GM03348 (cell line): ENCODE measurements around the gene TMEM260.

Experiments used
- DNase-seq: peaks from one replicate; pipeline ENCODE4 v3.0.0; 2012; ENCODE audit warnings: low spot score

TMEM260 gene

DNA sequence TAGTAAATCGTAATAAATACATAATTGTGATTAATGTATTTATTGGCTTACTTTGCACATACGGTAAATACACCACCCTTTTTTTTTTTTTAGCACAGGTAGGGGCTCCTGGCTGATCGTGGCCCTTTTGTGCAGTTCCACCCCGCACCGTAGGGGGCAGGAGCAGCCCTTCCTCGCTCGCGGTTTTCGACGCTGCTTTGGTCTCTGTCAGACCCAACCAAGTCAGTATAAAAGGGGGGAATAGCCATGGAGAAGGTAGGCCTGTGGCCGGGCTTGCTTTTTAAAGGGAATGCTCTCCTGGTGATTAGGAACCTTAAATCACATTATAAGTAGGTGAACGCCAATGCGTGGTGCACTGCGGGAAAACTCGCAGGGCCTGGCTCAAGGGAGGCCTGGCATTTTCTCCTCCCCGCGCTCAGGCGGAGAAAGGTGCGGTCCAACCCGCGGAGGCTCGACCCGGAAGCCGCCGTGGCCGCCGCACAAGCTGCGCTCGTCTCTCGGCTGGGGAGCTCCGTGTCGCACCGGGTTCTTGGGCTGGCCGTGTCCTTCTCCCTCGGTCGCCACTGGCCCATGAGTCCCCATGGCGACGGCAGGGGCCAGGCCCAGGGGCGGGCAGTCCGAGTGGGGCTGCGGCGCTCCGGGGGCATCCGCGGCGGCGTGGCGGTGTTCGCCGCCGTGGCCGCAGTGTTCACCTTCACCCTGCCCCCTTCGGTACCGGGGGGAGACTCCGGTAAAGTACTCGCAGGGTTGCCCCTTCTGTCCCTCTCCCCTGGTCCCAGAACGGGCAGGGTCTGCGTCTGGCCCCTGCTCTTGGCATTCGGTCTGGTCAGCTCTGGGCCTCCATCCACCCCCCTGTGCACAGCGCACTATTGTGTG is at the start of gene TMEM260:
Gene TMEM260 (plus strand): TSS at position 454 of the 876 bp plus-strand sequence. CDS start 117 bp downstream, at position 571.
- DNase-seq: peak; percentile 95

DNA sequence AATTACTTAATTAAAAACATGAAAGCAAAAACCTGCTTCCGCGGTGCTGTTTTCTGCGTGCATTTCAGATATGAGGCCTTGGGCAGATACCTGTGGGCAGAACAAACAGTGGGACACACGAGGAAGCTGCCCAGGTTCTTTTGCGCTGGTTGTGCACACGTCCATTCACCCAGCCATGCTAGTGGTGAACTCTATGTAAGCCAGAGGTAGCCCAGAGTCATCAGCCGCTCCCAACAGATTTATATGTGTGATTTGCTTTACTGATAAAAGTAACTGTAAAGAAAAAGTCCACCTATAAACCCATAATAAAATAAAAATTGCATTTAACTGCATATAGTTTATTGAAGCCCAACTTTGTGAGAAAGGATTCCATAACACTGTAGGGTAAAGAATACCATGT is 47.1 kb upstream of the TMEM260 start:
- no peak for DNase-seq

DNA sequence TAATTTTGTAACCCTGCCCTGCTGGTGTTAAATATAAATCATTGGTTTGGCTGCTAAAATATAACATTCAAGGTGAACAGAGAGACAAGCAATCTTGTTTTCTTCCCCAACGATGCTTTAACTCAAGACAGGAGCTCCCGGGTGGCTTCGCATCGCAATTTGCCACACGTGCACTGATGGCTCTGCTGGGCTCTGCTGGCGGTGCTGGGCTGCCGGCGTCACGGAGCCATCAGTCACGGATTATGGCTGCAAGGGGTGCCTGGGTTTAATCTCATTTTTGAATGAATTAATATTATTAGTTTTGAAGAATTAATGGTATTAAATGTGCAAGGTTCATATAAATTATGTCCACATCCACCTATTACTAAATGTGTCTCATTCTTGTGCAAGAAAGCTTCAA is 44.9 kb upstream of the TMEM260 start:
- DNase-seq: no peak

DNA sequence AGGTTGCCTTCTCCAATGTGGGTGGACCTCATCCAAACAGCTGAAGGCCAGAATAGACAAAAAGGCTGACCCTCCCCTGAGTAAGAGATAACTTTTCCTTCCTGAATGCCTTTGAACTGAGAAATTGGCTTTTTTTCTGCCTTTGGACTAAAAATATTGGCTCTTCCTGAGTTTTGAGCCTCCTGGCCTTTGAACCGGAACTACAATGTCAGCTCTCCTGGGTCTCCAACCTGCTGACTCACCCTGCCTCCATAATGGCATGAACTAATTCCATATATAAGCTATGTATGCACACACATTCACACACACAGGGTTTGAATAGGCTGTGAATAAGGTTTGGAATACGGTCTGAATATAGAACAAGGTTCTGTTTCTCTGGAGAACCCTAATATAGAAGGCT is 39.7 kb upstream of the TMEM260 start:
- DNase-seq: no peak

DNA sequence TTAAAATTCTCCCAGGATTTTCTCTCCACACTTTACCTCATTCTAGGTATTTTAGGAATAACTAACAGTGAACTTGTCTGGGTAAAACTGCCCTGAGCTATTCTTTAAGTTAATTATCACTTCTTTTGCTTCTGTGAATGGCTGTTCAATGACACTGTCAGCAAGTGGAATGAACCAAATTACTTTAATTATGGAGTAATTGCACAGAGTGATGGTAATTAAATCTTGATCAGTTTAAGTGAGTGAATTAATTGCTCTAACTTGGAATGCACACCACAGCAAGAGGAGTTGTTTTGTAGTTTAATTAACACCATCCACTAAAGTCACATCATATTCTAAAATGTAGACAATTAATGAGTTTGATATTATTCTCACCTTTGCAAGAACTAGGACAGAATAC is 36.2 kb upstream of the TMEM260 start:
- no peak for DNase-seq

DNA sequence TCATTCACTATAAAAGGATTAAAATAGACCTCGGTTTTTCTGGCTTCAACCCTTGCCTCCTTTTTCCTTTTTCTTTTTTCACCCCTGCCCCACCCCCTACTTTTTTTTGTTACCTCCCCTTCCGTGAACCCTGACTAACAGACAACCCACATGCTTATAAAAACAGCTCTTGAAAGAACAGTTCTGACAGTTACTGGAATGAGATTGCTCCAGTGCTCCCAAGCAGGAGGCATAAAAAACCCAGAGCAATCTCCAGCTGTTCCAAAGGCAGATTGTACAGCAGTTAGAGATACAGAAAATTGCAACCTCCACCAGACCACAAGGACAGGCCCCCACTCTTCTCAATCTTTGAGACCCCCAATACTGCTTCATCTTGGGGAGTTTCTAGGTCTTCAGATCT is 29.9 kb upstream of the TMEM260 start:
- no peak for DNase-seq

DNA sequence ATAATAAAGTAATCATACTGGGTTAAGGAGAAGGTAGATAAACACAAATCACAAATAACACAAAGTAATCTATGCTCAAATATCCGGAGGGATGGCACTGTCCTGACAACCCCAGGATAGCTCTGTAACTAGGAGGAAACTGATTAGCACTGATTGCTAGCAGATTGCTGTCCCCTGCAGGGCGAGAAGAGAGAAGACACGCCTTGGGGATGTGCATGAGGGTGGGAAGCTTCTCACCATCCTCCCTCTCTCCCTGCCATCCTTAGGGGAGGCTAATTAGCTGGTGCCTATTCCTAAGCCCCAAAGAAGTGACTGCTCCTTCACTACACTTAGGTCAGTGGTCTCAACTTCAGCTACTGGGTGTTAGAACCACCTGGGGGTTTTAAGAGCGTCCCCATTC is 27.0 kb upstream of the TMEM260 start:
- no peak for DNase-seq

DNA sequence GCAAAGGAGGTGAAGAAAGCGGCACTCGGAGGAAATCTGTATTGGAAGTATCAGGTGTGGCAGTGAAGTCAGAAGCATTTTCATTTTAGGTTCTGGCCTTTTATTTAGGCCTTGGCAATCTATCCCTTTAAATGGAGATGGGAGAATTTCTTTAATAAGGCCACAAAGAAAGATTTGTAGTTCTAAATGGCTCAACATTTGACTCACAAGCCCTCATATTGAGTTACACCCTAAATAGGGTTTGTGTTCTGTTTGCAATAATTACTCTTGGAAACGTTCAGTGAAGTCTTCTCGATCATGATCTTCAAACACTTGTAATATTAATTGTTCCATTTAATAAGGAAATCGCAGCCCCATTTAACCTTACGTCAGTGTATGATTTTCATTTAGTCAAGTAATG is 25.3 kb upstream of the TMEM260 start:
- DNase-seq: no peak

DNA sequence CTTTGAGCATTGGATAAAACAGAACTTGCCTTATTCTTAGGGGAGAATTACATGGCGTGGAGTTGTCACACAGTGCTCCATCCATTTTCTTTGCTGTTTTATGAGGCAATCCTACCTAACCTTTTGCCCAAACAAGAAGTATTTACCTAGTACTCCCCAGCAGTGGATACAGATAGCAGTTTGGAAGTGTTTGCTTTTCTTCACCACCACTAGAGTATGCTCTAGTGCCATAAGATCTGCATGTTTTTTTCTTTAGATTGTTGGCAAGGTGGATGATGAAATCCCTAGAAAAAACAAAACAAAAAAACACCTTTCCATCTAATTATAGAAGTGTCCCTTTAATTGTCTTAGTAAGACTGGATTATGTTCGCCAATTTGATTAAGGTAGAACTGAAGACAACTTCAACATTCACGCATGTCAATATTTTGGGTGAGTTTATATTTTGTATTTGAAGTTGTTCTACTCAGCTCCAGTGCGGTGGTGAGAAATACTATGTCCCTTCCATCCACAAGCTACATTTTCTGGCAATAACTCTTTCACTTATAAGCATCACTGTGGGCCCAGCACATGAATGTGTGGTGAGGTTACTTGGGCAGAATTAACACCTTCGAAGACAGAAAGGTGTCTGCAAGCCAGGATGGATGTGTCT is 23.6 kb upstream of the TMEM260 start:
- DNase-seq: peak; percentile 40

DNA sequence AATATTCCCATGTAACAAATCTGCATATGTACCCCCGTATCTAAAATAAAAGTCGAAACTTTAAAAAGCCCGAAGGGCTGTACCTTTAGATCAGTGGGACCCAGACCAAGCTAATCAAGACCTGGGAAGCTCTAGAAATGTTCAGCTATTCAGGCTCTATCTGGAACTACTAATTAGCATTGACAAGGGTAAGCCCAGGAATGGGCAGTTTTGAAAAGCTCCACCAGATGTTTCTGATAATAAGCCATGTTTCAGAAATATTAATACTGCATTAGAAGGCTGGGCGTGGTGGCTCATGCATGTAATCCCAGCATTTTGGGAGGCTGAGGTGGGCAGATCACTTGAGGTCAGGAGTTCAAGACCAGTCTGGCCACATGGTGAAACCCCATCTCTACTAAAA is 20.4 kb upstream of the TMEM260 start:
- DNase-seq: no peak

DNA sequence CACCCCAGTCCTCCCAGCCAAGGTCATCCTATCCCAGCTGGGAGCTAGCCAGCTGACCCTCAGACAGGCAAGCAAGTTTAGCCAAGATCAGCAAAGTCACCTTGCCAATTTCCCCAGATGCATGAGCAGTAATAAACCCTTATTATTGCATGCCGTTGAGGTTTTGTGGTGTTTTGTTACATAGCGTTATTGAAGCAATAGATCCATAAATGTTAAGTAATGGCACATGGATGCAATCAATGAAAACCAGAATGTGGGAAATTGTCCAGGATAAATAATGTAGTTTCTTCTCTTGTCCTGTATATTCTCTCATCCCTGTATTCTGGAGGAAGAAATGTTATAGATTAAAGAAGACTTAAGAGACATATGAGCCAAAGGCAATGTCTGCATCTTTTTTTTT is 18.0 kb upstream of the TMEM260 start:
- DNase-seq: peak; percentile 5

DNA sequence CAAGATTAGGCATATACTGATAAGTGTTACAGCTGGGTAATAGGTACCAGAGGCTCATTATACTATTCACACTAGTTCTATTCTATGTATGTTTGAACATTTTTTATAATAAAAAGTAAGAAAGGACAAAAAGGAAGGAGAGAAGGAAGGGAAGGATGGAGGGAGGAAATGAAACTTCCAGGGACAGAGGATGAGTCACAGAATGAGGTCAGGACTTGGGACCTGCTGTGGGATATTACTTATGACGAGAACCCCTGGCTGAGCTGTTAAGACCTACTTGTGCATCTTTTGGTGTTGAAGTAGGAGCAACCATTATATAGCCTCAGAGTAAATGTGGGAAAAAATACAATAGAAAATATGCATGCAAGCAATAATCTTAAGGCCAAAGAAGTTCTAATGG is 16.7 kb upstream of the TMEM260 start:
- no peak for DNase-seq

DNA sequence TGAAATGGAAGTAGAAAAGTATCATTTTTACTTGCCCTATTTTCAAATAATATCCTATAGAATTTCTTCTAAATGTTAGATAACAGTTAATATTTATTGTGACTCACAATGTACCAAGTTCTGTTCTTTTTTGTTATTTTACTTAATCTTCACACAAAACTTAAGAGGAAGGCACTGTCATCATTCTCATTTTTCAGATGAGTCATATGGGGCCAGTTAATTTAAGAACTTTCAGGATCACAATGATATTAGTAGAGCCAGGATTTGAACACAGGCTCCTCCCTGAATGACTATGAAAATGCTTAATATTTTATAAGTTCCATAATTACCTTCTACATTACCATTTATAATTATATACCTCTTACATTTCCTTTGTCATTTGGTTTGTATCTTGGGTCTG is 10.4 kb upstream of the TMEM260 start:
- no peak for DNase-seq

DNA sequence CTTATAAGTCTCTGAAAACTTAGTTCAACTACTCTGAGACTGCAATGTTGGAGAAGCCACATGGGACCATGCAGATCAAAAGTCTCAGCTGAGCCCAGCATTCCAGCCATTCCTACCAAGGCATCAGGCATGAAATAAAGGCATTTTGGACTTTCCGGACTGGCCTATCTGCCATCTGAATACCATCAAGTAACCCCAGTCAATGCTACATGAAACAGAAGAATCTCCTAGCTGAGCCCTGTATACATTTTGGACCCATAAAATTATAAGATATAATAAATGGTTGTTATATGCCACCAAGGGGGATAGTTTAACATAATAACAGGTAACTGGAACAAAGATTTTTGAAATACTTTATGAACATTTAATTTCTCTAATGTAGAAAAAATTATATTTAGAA is 9.3 kb upstream of the TMEM260 start:
- DNase-seq: no peak

DNA sequence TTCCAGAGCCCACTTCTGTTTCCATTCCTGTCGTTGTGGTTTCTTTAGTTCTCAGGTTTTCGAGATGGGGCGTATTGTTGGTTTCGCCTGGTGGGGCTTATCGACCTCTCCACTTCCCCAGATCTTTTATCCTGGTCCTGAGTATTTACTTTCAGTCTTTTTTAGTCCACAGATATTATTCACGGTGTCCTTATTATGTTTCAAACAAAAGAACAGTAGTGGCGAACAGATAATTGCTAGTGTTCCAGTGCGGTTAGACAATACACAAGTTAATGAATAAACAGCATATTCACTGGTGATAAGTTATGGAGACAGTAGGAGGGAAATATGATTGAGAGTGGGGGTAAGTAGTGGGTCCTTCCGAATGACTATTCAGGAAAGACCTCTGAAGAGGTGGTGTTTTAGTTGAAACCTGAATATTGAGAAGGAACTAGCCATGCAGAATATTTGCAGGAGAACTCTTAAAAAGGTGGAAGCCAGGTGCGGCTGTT is 668 bp downstream of the TMEM260 start:
- no peak for DNase-seq

DNA sequence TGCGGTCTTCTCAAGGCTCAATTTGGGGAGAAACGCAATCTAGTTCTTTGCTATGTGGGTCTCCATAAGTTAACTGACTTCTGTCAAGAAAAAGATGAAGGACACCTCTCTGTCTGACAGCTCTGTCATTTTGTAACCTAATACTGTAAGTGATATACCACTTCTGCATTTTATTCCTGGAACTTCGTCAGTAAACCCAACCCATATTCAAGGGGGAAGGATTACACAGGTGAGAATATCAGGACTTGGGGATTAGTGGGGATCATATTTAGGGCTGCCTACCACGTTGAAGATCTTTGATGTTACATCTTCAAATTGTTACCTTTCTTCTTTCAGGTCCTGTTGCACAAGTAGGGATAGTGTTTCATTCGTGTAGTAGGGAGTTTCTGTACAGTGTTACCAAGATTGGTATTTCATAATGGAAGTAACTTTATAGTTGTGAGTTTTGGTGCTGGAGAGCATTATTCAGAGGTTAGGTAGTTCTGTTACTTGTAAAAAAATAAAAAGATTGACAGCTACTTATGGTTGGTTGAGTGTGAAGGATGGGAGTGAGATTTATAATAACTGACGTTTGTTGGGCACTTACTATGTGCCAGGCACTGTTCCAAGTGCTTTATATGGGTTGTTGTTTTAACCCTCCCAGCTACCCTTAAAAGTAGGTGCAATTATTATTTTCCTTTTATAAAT is 1.6 kb downstream of the TMEM260 start:
- DNase-seq: no peak

DNA sequence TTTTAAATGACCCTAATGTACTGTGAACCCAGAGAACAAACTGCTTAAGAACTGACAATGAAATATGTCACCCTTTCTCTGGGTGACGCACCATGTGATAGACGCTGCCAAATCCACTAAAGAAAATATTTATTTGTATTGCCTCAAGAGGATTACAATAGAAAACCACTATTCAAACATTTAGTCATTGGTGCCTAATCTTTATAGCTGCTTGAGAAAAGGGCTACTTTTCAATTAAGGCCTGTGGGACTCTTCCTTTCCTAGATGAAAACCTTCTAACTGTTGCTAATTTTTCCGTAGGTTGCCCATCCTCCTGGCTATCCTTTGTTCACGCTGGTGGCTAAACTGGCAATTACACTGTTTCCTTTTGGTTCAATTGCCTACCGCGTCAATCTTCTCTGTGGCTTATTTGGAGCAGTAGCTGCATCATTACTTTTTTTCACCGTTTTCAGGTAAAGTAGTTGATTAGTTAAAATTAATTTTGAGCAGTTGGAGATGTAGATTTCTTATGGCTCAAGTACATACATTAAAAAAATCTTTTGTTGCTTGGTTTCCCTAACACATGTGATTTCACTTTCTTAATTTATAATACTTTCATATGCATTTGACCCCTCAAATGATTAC is 6.0 kb downstream of the TMEM260 start:
- DNase-seq: no peak

DNA sequence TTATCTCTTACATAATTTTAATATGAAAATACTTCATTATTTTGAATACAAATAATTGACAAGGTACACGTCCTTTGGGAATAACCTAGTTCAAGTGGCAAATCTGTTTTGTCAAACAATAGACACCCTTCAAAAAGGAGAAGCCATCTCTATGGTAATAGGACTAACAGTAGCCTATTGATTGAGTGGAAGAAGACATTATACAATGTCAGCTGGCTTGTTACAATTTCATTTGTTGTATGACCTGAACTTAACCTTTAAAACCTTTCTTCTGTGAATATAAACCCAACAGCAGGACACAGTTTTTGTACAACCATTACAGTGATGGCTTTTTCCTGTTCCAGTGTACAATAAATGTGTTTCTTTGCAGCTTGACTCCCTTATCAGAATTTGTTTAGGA is 8.1 kb downstream of the TMEM260 start:
- DNase-seq: no peak

DNA sequence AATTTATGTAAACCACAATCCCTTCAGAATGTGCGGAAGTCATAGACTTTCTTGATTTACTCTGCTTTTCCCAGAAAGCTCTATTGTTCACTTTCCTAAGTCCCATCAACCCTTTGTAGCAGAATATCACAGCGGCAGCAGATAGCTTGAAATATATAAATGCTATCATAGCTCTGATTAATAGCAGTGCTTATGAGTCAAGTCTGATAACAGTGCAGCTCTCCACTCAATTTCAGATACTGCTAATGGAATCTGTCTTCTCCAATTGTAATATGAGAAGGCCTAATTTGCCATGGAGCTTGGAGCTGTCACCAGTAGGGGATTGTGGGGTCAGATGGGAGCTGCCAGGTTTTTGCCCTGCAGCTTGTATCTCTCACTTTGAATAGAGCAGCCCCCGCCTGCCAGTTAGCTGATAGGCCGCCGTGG is 10.9 kb downstream of the TMEM260 start:
- DNase-seq: no peak

DNA sequence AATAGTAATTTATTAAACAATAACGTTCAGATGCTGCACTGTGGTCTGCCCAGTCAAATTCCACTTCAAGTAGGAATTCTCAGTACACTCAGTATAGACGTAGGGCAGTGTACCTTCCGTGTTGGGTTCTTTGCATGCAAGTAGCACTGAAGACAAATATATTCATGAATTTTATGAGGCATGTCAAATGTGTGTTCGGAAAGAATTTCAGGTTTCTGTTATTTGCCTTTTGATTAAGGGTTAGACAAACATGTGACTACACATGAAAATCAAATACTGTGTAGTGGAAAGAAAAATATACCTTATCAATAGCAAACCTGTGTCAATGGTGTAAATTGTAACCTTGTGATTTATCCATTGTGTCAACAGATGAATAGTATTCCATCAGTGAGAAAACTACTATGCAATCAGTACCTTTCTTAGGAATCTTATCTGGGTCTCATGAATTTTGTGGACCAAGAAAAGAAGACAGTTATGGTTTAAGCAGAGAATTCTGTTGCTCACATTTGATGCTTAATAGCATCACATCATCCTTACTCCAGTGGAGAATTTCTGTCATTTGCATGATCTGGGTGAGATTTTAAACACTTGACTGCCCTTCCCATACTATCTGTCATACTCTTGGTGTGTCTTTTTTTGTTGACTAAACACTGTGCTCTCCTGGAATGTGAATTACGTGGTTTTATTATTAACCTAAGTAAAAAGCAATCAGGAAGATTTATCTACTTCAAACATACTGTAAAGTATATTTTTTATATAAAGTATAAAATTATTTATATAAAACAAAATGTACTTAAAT is 13.3 kb downstream of the TMEM260 start:
- DNase-seq: no peak

DNA sequence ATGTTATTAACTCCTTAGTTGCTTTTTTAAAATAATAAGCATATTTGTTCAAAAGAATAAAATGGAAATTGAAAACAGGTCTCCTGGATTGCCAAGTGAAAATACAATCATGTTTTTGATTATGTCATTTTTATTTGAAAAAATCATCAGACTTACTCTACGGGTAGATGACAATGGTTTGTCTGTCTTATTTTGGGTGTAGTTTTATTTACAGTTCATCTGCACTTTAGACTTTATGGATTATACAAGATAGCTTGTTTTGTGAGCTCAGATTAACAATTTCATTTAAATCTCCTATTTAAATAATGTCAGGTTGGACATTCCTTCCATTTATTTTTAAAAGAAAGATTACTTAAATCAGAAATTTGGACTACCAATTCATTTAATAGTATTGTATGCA is 14.8 kb downstream of the TMEM260 start:
- no peak for DNase-seq

DNA sequence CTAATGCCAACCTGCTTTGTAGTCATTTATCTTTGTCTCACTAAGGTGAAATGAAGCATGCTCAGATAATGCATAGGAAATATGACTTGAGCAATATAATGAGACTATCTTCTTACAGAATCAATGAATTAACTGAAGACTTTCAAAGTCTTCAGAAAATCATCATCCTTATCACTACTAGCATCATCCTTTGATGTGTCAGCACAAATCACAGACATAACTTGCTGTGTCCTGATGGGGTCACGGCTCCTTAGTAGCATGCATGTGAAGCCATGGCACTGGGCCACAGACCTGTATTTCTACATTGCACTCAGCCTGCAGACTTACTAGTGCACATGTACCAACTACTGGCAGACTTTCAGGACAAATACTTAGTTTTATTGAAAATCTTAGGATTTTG is 18.9 kb downstream of the TMEM260 start:
- no peak for DNase-seq
